ENCODE measurements around the gene NDUFS6.

- no peak for TF ChIP-seq POLR2AphosphoS5 (IDR thresholded peaks at IDR 0.05; ENCODE audit: low read depth, low read length)
- TF ChIP-seq POLR2A (IDR thresholded peaks at IDR 0.05; ENCODE audit: low read depth, low read length), result no peak
- TF ChIP-seq SPI1 (IDR thresholded peaks at IDR 0.05; ENCODE audit: low read depth, low read length), result no peak
- TF ChIP-seq POU2F2 (IDR thresholded peaks at IDR 0.05; ENCODE audit: low read depth, low read length), result no peak
- TF ChIP-seq TAF1 (IDR thresholded peaks at IDR 0.05; ENCODE audit: low read depth, low read length), result no peak
- no peak for TF ChIP-seq PAX5 (IDR thresholded peaks at IDR 0.05; ENCODE audit: insufficient read depth, low read length, severe bottlenecking)
Observed at GRCh38 chr5:1820381-1820780, 19.2 kb downstream of the NDUFS6 start.

Measured in GM12891 (cell line).